Thyroid gland (tissue), 4 donors: ENCODE results near the gene DLX1. TPM values are rescaled to one million over a fixed set of nuclear protein-coding genes. Genes with fewer than 3 reads are reported as not detected.
A peak's percentile ranks its signal among the peaks of the same experiment; 100 is the strongest.
"Not testable (repeated sequence)": the region's sequence is repeated elsewhere in the genome, so short reads cannot be mapped to it uniquely, and the experiment has no call there.

Experiments
- DNase-seq, 2 donors: peaks; one replicate each; pipeline ENCODE4 v3.0.0-alpha.2; 2019
- H3K27ac ChIP-seq, 3 donors: fragments of 200-600 bp; sonication (generic); 1 replicate in 2 of 3; 2 replicates in 1 of 3; pipeline ENCODE4 v1.5.1; 2016 to 2019; ENCODE audit warnings: mild to moderate bottlenecking in 1 of 3, moderate library complexity in 1 of 3
- H3K27me3 ChIP-seq: fragments of 200-600 bp; sonication (generic); one replicate; pipeline ENCODE4 v1.5.1; 2019
- H3K36me3 ChIP-seq, 2 donors: fragments of 200-600 bp; sonication (generic); one replicate each; pipeline ENCODE4 v1.5.1; 2016 to 2019
- H3K4me1 ChIP-seq, 2 donors: fragments of 200-600 bp; sonication (generic); one replicate each; pipeline ENCODE4 v1.5.1; 2017 to 2019
- H3K4me3 ChIP-seq, 3 donors: fragments of 200-600 bp; sonication (generic); replicated peaks in 1 of 3; 1 replicate in 2 of 3; 2 replicates in 1 of 3; pipeline ENCODE4 v1.5.1; 2016; ENCODE audit warnings: mild to moderate bottlenecking in 1 of 3
- H3K9me3 ChIP-seq: fragments of 200-600 bp; sonication (generic); one replicate; pipeline ENCODE4 v1.5.1; 2017
- CTCF ChIP-seq, 6 experiments: fragments of 200-600 bp in 3 of 6; fragments of 450-650 bp in 3 of 6; sonication (generic) in 3 of 6; IDR thresholded peaks; one replicate each; pipeline ENCODE4 v1.5.1; 2016 to 2019; ENCODE audit warnings: antibody characterized with exemption in 6 of 6, mild to moderate bottlenecking in 2 of 6, inconsistent platforms in 1 of 6, moderate library complexity in 1 of 6
- POLR2A ChIP-seq, 2 donors: fragments of 450-650 bp; IDR thresholded peaks; one replicate each; pipeline ENCODE4 v1.6.1; 2017; ENCODE audit warnings: antibody characterized with exemption in 2 of 2, mild to moderate bottlenecking in 2 of 2, moderate library complexity in 1 of 2
- WGBS, 2 donors: methylation state at CpG; one replicate each; pipeline ENCODE4 v1.1.5; 2017; 5-methylcytosine and 5-hydroxymethylcytosine counted together
- intact Hi-C: fragments of 100-400 bp; cut with DNase I; formaldehyde crosslinking; loops from one replicate; pipeline ENCODE4 v1.15.1; 2023
- total RNA-seq, 4 donors: library from RNA; depleted of rRNA; stranded (reverse); fragments of >200 nt; gene quantifications; one replicate each; pipeline ENCODE4 v1.2.3, GENCODE V29; 2016

The DLX1 gene
- total RNA-seq, 4 donors from 2014 or later: 0.68 to 1.5 (median 1.0) TPM

GRCh38 chr2:172108587-172108930 is 23.3 kb downstream of the DLX1 start:
- H3K27me3 ChIP-seq: peaks cover 33% of the 10 kb centered on the region
- intact Hi-C loops: loop anchor here (5.0 to 10.0 kb wide), 3 partner anchors 114 to 404 kb away; partner anchors contain the start of gene METAP1D

GRCh38 chr2:172109256-172109987 is 24.1 kb downstream of the DLX1 start:
- TF ChIP-seq POLR2A (IDR thresholded peaks at IDR 0.05): no peak
- no peak for TF ChIP-seq CTCF (IDR thresholded peaks at IDR 0.05)
- no peak overlapping the region for H3K27ac ChIP-seq
- 36 to 38% methylated on average over 25 to 29 of the region's 29 CpGs for whole genome bisulfite sequencing, 2 donors
- intact Hi-C loops: loop anchor here (5.0 to 10.0 kb wide), 3 partner anchors 115 to 405 kb away; partner anchors contain the start of gene METAP1D
- no peaks in the 10 kb centered on the region for H3K9me3 ChIP-seq
- H3K36me3 ChIP-seq: no peaks in the 10 kb centered on the region
- peaks cover 30% of the 10 kb centered on the region for H3K27me3 ChIP-seq
- H3K4me3 ChIP-seq: no peak overlapping the region
- peaks cover 5 to 10% of the 10 kb centered on the region in 2 donors for H3K4me1 ChIP-seq
- no peak for DNase-seq

More at GRCh38 chr2:172108587-172108930, 23.3 kb downstream of the DLX1 start:
- H3K4me1 ChIP-seq: peaks cover 5 to 10% of the 10 kb centered on the region in 2 donors
- H3K27ac ChIP-seq: no peak overlapping the region
- TF ChIP-seq POLR2A (IDR thresholded peaks at IDR 0.05) (no peak), CTCF (IDR thresholded peaks at IDR 0.05) (no peak)
- no peaks in the 10 kb centered on the region for H3K36me3 ChIP-seq
- H3K9me3 ChIP-seq: no peaks in the 10 kb centered on the region
- 25 to 45% methylated on average over 8 of the region's 8 CpGs for WGBS, 2 donors
- DNase-seq: no peak
- no peak overlapping the region for H3K4me3 ChIP-seq

GRCh38 chr2:172109988-172110811 is 24.9 kb downstream of the DLX1 start:
- no peak overlapping the region for H3K4me3 ChIP-seq
- no peak overlapping the region for H3K27ac ChIP-seq
- intact Hi-C loops: loop anchor here (5.0 to 10.0 kb wide), 4 partner anchors 115 to 505 kb away; partner anchors contain the start of gene METAP1D
- no peaks in the 10 kb centered on the region for H3K36me3 ChIP-seq
- H3K4me1 ChIP-seq: peaks cover 5 to 10% of the 10 kb centered on the region in 2 donors
- 61 to 66% methylated on average over 31 of the region's 31 CpGs for WGBS, 2 donors
- no peak for DNase-seq
- TF ChIP-seq CTCF (IDR thresholded peaks at IDR 0.05) (no peak), POLR2A (IDR thresholded peaks at IDR 0.05) (no peak)
- H3K27me3 ChIP-seq: peaks cover 26% of the 10 kb centered on the region
- no peaks in the 10 kb centered on the region for H3K9me3 ChIP-seq

- Histone ChIP-seq H3K4me1 (no peaks in the 10 kb centered on the region), H3K4me3 (no peak overlapping the region), H3K27ac (no peak overlapping the region), H3K27me3 (peaks cover 4% of the 10 kb centered on the region), H3K9me3 (no peaks in the 10 kb centered on the region), H3K36me3 (no peaks in the 10 kb centered on the region)
- DNase-seq: no peak
- intact Hi-C loops: loop anchor here (10.0 kb wide), 1 partner anchor 509 kb away; no protein-coding TSS in a partner anchor
- TF ChIP-seq CTCF (IDR thresholded peaks at IDR 0.05): peak in 2 of 6 experiments; percentile 10 to 36
- TF ChIP-seq POLR2A (IDR thresholded peaks at IDR 0.05): no peak
- 41 to 46% methylated on average over 2 of the region's 2 CpGs for WGBS, 2 donors
These were observed 28.3 kb downstream of the DLX1 start for GRCh38 chr2:172113617-172114016.

- not testable (repeated sequence) for H3K27me3 ChIP-seq, H3K36me3 ChIP-seq, H3K4me3 ChIP-seq, H3K27ac ChIP-seq, H3K4me1 ChIP-seq, DNase-seq, H3K9me3 ChIP-seq
- intact Hi-C loops: loop anchor here (10.0 kb wide), 1 partner anchor 509 kb away; no protein-coding TSS in a partner anchor
- WGBS, 2 donors: 86 to 92% methylated on average over 6 of the region's 6 CpGs
These were observed 28.9 kb downstream of the DLX1 start for GRCh38 chr2:172114176-172114575.
